Lower lobe of right lung (tissue), 2 donors: ENCODE data around the gene PIP4K2B. TPM values are rescaled to one million over a fixed set of nuclear protein-coding genes. Genes with fewer than 3 reads are reported as not detected.
"Not testable (repeated sequence)": the region's sequence is repeated elsewhere in the genome, so short reads cannot be mapped to it uniquely, and the experiment has no call there.

Source experiments
- ATAC-seq, 2 donors: fragments of 200-7000 bp; cut with Tn5 transposase; one replicate each; pipeline ENCODE4 v1.9.1; 2020 to 2022; ENCODE audit warnings: mild to moderate bottlenecking in 2 of 2, moderate library complexity in 2 of 2
- DNase-seq: peaks from one replicate; pipeline ENCODE4 v3.0.0-alpha.2; 2020
- H3K27ac ChIP-seq: fragments of 200-600 bp; one replicate; pipeline ENCODE4 v1.8.0; 2022
- H3K27me3 ChIP-seq: fragments of 200-600 bp; one replicate; pipeline ENCODE4 v1.8.0; 2022; ENCODE audit warnings: low read depth
- H3K36me3 ChIP-seq: fragments of 200-600 bp; one replicate; pipeline ENCODE4 v1.8.0; 2022; ENCODE audit warnings: mild to moderate bottlenecking
- H3K4me1 ChIP-seq: fragments of 200-600 bp; one replicate; pipeline ENCODE4 v1.8.0; 2022
- H3K4me3 ChIP-seq: fragments of 200-600 bp; one replicate; pipeline ENCODE4 v1.8.0; 2022; ENCODE audit warnings: mild to moderate bottlenecking
- H3K9me3 ChIP-seq: fragments of 200-600 bp; one replicate; pipeline ENCODE4 v1.8.0; 2022
- intact Hi-C: fragments of 100-400 bp; cut with DNase I; formaldehyde crosslinking; loops from one replicate; pipeline ENCODE4 v1.11.0; 2022
- total RNA-seq: library from RNA; stranded (reverse); fragmentation: NEBNext Ultra II Directional; extraction: Animal tissue kit (Norgen Biotek cat#: 25700); gene quantifications from one replicate; pipeline ENCODE4 v1.2.1, GENCODE V29; 2021
- TF ChIP-seq, protein P1 (sequence below): fragments of 200-600 bp; IDR thresholded peaks from one replicate; pipeline ENCODE4 v1.8.0; 2022; ENCODE audit warnings: antibody characterized with exemption, mild to moderate bottlenecking
- donor health status: DM: no; HTN: yes; CAD: no; lungs with severe emphysema.

The PIP4K2B gene
- total RNA-seq, 1 donor from 2014 or later: 44.8 TPM

- peaks cover 48% of the 10 kb centered on the region for H3K4me1 ChIP-seq
- H3K9me3 ChIP-seq: no peaks in the 10 kb centered on the region
Observed at GRCh38 chr17:38729368-38729885, 69.9 kb downstream of the PIP4K2B start.

DNA sequence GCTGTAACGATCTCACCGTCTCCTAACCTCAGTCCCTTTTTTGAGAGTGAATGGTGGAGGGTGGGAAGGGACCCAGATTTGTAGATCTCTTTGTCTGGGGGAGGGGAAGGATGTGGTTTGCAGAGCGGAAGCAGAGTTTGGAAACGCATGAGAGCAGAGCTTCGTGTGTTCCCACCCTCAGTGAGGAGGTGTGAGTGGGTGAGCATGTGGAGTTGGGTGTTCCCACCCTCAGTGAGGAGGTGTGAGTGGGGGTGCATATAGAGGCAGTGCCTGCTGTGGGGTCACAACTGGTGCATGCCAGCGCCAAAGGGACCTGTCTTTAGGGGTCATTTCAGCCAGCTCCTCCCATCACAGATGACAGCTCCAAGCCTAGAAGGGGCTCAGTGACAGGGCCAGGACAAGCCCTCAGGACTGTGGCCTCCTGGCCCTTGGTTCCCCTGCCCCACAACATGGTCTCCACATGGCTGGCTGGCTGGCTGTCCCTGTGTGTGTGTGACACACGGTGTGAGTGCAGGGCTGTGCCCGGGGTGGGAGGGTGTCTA is 71.0 kb downstream of the PIP4K2B start:
- peaks cover 19% of the 10 kb centered on the region for H3K36me3 ChIP-seq
- intact Hi-C loops: loop anchor here (10.0 kb wide), 1 partner anchor 54 kb away; the partner anchor contains the start of gene EPOP
- no peaks in the 10 kb centered on the region for H3K27me3 ChIP-seq
- no peak overlapping the region for H3K4me3 ChIP-seq
- no peak for ATAC-seq
- peak overlapping the region; percentile 86 for H3K27ac ChIP-seq
- no peaks in the 10 kb centered on the region for H3K9me3 ChIP-seq
- no peak for DNase-seq
- TF ChIP-seq, protein P1, sequence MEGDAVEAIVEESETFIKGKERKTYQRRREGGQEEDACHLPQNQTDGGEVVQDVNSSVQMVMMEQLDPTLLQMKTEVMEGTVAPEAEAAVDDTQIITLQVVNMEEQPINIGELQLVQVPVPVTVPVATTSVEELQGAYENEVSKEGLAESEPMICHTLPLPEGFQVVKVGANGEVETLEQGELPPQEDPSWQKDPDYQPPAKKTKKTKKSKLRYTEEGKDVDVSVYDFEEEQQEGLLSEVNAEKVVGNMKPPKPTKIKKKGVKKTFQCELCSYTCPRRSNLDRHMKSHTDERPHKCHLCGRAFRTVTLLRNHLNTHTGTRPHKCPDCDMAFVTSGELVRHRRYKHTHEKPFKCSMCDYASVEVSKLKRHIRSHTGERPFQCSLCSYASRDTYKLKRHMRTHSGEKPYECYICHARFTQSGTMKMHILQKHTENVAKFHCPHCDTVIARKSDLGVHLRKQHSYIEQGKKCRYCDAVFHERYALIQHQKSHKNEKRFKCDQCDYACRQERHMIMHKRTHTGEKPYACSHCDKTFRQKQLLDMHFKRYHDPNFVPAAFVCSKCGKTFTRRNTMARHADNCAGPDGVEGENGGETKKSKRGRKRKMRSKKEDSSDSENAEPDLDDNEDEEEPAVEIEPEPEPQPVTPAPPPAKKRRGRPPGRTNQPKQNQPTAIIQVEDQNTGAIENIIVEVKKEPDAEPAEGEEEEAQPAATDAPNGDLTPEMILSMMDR: no peak
- H3K4me1 ChIP-seq: peaks cover 54% of the 10 kb centered on the region

More at GRCh38 chr17:38729368-38729885, 69.9 kb downstream of the PIP4K2B start:
- H3K27me3 ChIP-seq: no peaks in the 10 kb centered on the region
- DNase-seq (no peak), ATAC-seq (no peak)
- H3K27ac ChIP-seq: peak overlapping the region; percentile 86
- TF ChIP-seq, protein P1: no peak
- H3K36me3 ChIP-seq: peaks cover 21% of the 10 kb centered on the region
- intact Hi-C loops: loop anchor here (10.0 kb wide), 1 partner anchor 55 kb away; the partner anchor contains the start of gene EPOP
- H3K4me3 ChIP-seq: peak overlapping the region; percentile 63

DNA sequence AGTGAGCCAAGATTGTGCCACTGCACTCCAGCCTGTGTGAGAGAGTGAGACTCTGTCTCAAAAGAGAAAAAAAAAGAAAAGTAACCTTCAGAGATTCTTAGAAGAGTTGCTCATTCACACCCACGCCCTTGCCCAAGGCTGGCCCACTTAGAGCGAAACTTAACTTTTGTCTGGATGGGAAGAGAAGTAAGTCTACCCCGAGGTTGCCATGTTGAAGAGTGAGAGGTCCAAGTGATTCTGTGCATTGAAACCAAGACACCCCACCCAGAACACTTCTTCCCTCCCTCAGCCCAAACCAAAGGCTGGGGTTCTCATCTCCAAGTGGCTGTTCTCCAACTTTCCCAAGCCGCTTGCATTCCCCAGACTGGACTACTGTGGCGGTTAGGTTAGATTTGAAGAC is 71.6 kb downstream of the PIP4K2B start:
- peak overlapping the region; percentile 4 for H3K27ac ChIP-seq
- no peaks in the 10 kb centered on the region for H3K27me3 ChIP-seq
- no peak for ATAC-seq
- H3K9me3 ChIP-seq: no peaks in the 10 kb centered on the region
- intact Hi-C loops: loop anchor here (10.0 kb wide), 1 partner anchor 53 kb away; the partner anchor contains the start of gene EPOP
- TF ChIP-seq, protein P1: no peak
- DNase-seq: no peak
- peaks cover 20% of the 10 kb centered on the region for H3K36me3 ChIP-seq
- H3K4me1 ChIP-seq: peaks cover 50% of the 10 kb centered on the region
- no peak overlapping the region for H3K4me3 ChIP-seq

DNA sequence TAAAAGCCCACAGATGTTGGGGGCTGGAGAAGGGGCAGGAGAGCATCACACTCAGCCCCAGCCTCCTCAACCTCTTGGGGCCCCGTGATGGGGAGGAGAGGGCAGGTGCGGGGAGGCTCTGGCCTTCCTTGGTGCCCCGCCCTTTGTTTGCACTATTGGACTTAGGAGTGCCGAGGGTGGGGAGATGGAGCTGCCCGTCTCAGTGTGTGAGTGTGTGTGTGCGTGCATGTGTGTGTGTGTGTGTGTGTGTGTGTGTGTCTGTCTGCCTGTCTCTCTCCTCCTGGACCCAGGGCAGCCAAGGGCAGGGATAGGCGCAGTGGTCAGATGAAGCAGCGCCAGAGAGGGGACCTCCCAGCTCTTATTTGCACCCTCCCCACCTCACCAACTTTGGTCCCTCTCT is 73.2 kb downstream of the PIP4K2B start:
- not testable (repeated sequence) for DNase-seq, ATAC-seq, H3K27me3 ChIP-seq, H3K4me3 ChIP-seq, H3K27ac ChIP-seq, H3K9me3 ChIP-seq
- H3K4me1 ChIP-seq: peaks cover 35% of the 10 kb centered on the region
- peaks cover 35% of the 10 kb centered on the region for H3K36me3 ChIP-seq
- intact Hi-C loops: loop anchor here (10.0 kb wide), 1 partner anchor 51 kb away; the partner anchor contains the start of gene EPOP

GRCh38 chr17:38725066-38725465 is 74.3 kb downstream of the PIP4K2B start:
- H3K27me3 ChIP-seq: no peaks in the 10 kb centered on the region
- no peak for DNase-seq
- no peaks in the 10 kb centered on the region for H3K9me3 ChIP-seq
- peaks cover 46% of the 10 kb centered on the region for H3K36me3 ChIP-seq
- no peak overlapping the region for H3K27ac ChIP-seq
- intact Hi-C loops: loop anchor here (10.0 kb wide), 1 partner anchor 50 kb away; the partner anchor contains the start of gene EPOP
- no peak overlapping the region for H3K4me3 ChIP-seq
- TF ChIP-seq, protein P1: no peak
- H3K4me1 ChIP-seq: peaks cover 29% of the 10 kb centered on the region
- no peak for ATAC-seq

GRCh38 chr17:38724337-38724988 is 74.9 kb downstream of the PIP4K2B start:
- ATAC-seq (no peak), DNase-seq (no peak)
- TF ChIP-seq, protein P1: no peak
- Histone ChIP-seq H3K9me3 (no peaks in the 10 kb centered on the region), H3K27me3 (no peaks in the 10 kb centered on the region), H3K4me3 (no peak overlapping the region), H3K27ac (peak overlapping the region; percentile 2), H3K36me3 (peaks cover 52% of the 10 kb centered on the region), H3K4me1 (peaks cover 27% of the 10 kb centered on the region)
- intact Hi-C loops: loop anchor here (10.0 kb wide), 1 partner anchor 50 kb away; the partner anchor contains the start of gene EPOP
